H9 (cell line): ENCODE results near the gene OR4A47. TPM values are rescaled to one million over a fixed set of nuclear protein-coding genes. Genes with fewer than 3 reads are reported as not detected.
"Not testable (repeated sequence)": the region's sequence is repeated elsewhere in the genome, so short reads cannot be mapped to it uniquely, and the experiment has no call there.

ENCODE experiments used
- DNase-seq: peaks from one replicate; pipeline ENCODE4 v3.0.0-alpha.2; 2017
- H2AFZ ChIP-seq: one replicate; pipeline ENCODE4 v1.6.1; 2013; ENCODE audit warnings: mild to moderate bottlenecking, low read length, control low read depth, moderate library complexity
- H2AK5ac ChIP-seq: 2 replicates; pipeline ENCODE4 v1.6.1; 2013; ENCODE audit warnings: low read length, control low read depth, mixed read lengths; ENCODE audit not compliant: insufficient read length
- H2BK120ac ChIP-seq: one replicate; pipeline ENCODE4 v1.6.1; 2013; ENCODE audit warnings: low read depth, mild to moderate bottlenecking, low read length, control low read depth, inconsistent platforms; ENCODE audit not compliant: poor library complexity, severe bottlenecking
- H2BK12ac ChIP-seq: 2 replicates; pipeline ENCODE4 v1.6.1; 2013; ENCODE audit warnings: low read length, control low read depth, mixed read lengths, low read depth; ENCODE audit not compliant: insufficient read length
- H2BK15ac ChIP-seq: 2 replicates; pipeline ENCODE4 v1.6.1; 2013; ENCODE audit warnings: low read depth, low read length, control low read depth
- H2BK20ac ChIP-seq: one replicate; pipeline ENCODE4 v1.6.1; 2013; ENCODE audit warnings: low read depth, mild to moderate bottlenecking, low read length, control low read depth, inconsistent platforms; ENCODE audit not compliant: poor library complexity, severe bottlenecking
- H2BK5ac ChIP-seq: 2 replicates; pipeline ENCODE4 v1.6.1; 2013; ENCODE audit warnings: low read length, control low read depth, mixed read lengths; ENCODE audit not compliant: insufficient read length
- H3K14ac ChIP-seq: 2 replicates; pipeline ENCODE4 v1.6.1; 2013; ENCODE audit warnings: low read length, control low read depth; ENCODE audit not compliant: insufficient read depth
- H3K18ac ChIP-seq: 2 replicates; pipeline ENCODE4 v1.6.1; 2013; ENCODE audit warnings: low read depth, mild to moderate bottlenecking, mixed read lengths, low read length, control low read depth; ENCODE audit not compliant: insufficient read length
- H3K23ac ChIP-seq: 2 replicates; pipeline ENCODE4 v1.6.1; 2013; ENCODE audit warnings: low read length, control low read depth, mixed read lengths, low read depth; ENCODE audit not compliant: insufficient read length
- H3K23me2 ChIP-seq: 2 replicates; pipeline ENCODE4 v1.6.1; 2013; ENCODE audit warnings: low read depth, mild to moderate bottlenecking, mixed read lengths, low read length, control low read depth; ENCODE audit not compliant: insufficient read length, poor library complexity, severe bottlenecking
- H3K27ac ChIP-seq: 2 replicates; pipeline ENCODE4 v1.5.1; 2013; ENCODE audit warnings: low read length, control low read depth, mixed read lengths, low read depth; ENCODE audit not compliant: insufficient read length
- H3K27me3 ChIP-seq: 2 replicates; pipeline ENCODE4 v1.6.1; 2013; ENCODE audit warnings: low read length, control low read depth, inconsistent platforms; ENCODE audit not compliant: insufficient read depth
- H3K4ac ChIP-seq: 2 replicates; pipeline ENCODE4 v1.6.1; 2013; ENCODE audit warnings: low read depth, mild to moderate bottlenecking, control low read depth, inconsistent platforms, low read length, moderate library complexity
- H3K4me1 ChIP-seq: 2 replicates; pipeline ENCODE4 v1.6.1; 2013; ENCODE audit warnings: low read length, control low read depth, inconsistent platforms; ENCODE audit not compliant: insufficient read depth
- H3K4me2 ChIP-seq: 2 replicates; pipeline ENCODE4 v1.6.1; 2013; ENCODE audit warnings: low read length, control low read depth, mixed read lengths; ENCODE audit not compliant: insufficient read length, insufficient read depth
- H3K56ac ChIP-seq: 2 replicates; pipeline ENCODE4 v1.6.1; 2013; ENCODE audit warnings: low read depth, mild to moderate bottlenecking, mixed read lengths, low read length, control low read depth; ENCODE audit not compliant: insufficient read length
- H3K79me1 ChIP-seq: 2 replicates; pipeline ENCODE4 v1.6.1; 2013; ENCODE audit warnings: low read depth, mild to moderate bottlenecking, moderate library complexity, low read length, control low read depth, inconsistent platforms; ENCODE audit not compliant: insufficient read depth, poor library complexity, severe bottlenecking
- H3K79me2 ChIP-seq: 2 replicates; pipeline ENCODE4 v1.6.1; 2013; ENCODE audit warnings: low read length, control low read depth, inconsistent platforms; ENCODE audit not compliant: insufficient read depth
- H3K9ac ChIP-seq: 2 replicates; pipeline ENCODE4 v1.6.1; 2013; ENCODE audit warnings: low read length, control low read depth, mixed read lengths; ENCODE audit not compliant: insufficient read length; ENCODE audit errors: extremely low read depth
- H3K9me3 ChIP-seq: one replicate; pipeline ENCODE4 v1.6.1; 2013; ENCODE audit warnings: low read depth, low read length, inconsistent platforms; ENCODE audit not compliant: control insufficient read depth
- H3T11ph ChIP-seq: one replicate; pipeline ENCODE4 v1.6.1; 2013; ENCODE audit warnings: mild to moderate bottlenecking, low read length, control low read depth, inconsistent platforms
- H4K20me1 ChIP-seq: one replicate; pipeline ENCODE4 v1.6.1; 2013; ENCODE audit not compliant: control insufficient read depth, insufficient read length, insufficient read depth
- H4K5ac ChIP-seq: 2 replicates; pipeline ENCODE4 v1.6.1; 2013; ENCODE audit warnings: low read depth, mild to moderate bottlenecking, mixed read lengths, low read length, control low read depth; ENCODE audit not compliant: insufficient read length
- H4K8ac ChIP-seq: replicated peaks from 2 replicates; pipeline ENCODE4 v1.6.1; 2013; ENCODE audit warnings: low read length, control low read depth, mixed read lengths, low read depth; ENCODE audit not compliant: insufficient read length
- H4K91ac ChIP-seq: 2 replicates; pipeline ENCODE4 v1.6.1; 2013; ENCODE audit warnings: low read depth, mild to moderate bottlenecking, moderate library complexity, mixed read lengths, low read length, control low read depth; ENCODE audit not compliant: insufficient read length
- H3K27ac Mint-ChIP-seq, 3 experiments: 2 replicates in 2 of 3; 3 replicates in 1 of 3; pipeline ENCODE4 v1.8.0; 2020 to 2021; ENCODE audit warnings: mixed read lengths in 3 of 3, mild to moderate bottlenecking in 1 of 3, moderate library complexity in 1 of 3
- H3K27me3 Mint-ChIP-seq: 2 replicates; pipeline ENCODE4 v1.8.0; 2021; ENCODE audit warnings: low read depth, mild to moderate bottlenecking, moderate library complexity, mixed read lengths
- H3K36me3 Mint-ChIP-seq, 3 experiments: 2 replicates in 2 of 3; 3 replicates in 1 of 3; pipeline ENCODE4 v1.8.0; 2020 to 2021; ENCODE audit warnings: low read depth in 3 of 3, mixed read lengths in 3 of 3; ENCODE audit not compliant: insufficient read depth in 1 of 3
- H3K4me1 Mint-ChIP-seq, 2 experiments: 2 replicates each; pipeline ENCODE4 v1.8.0; 2020; ENCODE audit warnings: mixed read lengths in 2 of 2
- H3K4me3 Mint-ChIP-seq, 2 experiments: 2 replicates in 1 of 2; 3 replicates in 1 of 2; pipeline ENCODE4 v1.8.0; 2020 to 2021; ENCODE audit warnings: mild to moderate bottlenecking in 2 of 2, mixed read lengths in 2 of 2, moderate library complexity in 1 of 2
- H3K9me3 Mint-ChIP-seq, 2 experiments: 2 replicates in 1 of 2; 3 replicates in 1 of 2; pipeline ENCODE4 v1.8.0; 2020; ENCODE audit warnings: mild to moderate bottlenecking in 2 of 2, mixed read lengths in 2 of 2, moderate library complexity in 1 of 2
- total RNA-seq: library from RNA; stranded (reverse); gene quantifications from 2 replicates; pipeline ENCODE4 v1.2.1, GENCODE V29; 2021

OR4A47 gene
- total RNA-seq, 1 experiment from 2014 or later: not detected

DNA sequence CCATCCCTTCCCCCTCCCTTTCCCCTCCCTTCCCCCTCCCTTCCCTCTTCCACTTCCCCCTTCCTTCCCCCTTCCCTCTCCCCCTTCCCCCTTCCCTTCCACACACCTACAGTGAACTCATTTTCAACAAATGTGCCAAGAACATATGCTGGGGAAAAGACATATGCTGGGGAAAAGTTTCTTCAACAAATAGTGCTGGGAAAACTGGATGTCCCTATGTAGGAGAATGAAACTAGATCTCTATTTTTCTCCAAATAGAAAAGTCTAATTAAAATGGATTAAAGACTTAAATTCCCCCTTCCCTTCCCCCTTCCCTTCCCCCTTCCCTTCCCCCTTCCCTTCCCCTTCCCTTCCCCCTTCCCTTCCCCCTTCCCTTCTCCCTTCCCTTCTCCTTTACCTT is 17.6 kb downstream of the OR4A47 start:
- H3K23ac ChIP-seq, H4K91ac ChIP-seq, H3K27ac Mint-ChIP-seq, H3T11ph ChIP-seq, H2BK12ac ChIP-seq, H3K56ac ChIP-seq, H3K27me3 ChIP-seq, H3K4me3 Mint-ChIP-seq, H2BK120ac ChIP-seq, H3K18ac ChIP-seq, H3K4ac ChIP-seq, H3K4me1 ChIP-seq, H4K20me1 ChIP-seq, H2BK5ac ChIP-seq, H4K8ac ChIP-seq, H3K9ac ChIP-seq, H4K5ac ChIP-seq, H2BK15ac ChIP-seq, H3K79me2 ChIP-seq, H3K27me3 Mint-ChIP-seq, H2AK5ac ChIP-seq, H3K23me2 ChIP-seq, H3K4me2 ChIP-seq, H3K79me1 ChIP-seq, H2BK20ac ChIP-seq, H3K14ac ChIP-seq, H2AFZ ChIP-seq, DNase-seq, H3K27ac ChIP-seq, H3K4me1 Mint-ChIP-seq: not testable (repeated sequence)
- Mint-ChIP-seq H3K36me3 (peaks cover 0 to 18% (median 2%) of the 10 kb centered on the region in 3 experiments; a peak in 3 of 7 replicates), H3K9me3 (peaks cover 74 to 79% of the 10 kb centered on the region in 2 experiments)
- peaks cover 17% of the 10 kb centered on the region for H3K9me3 ChIP-seq
